WTC11 (cell line): Measurements from ENCODE around the gene ANO2. TPM values are rescaled to one million over a fixed set of nuclear protein-coding genes. Genes with fewer than 3 reads are reported as not detected.

ENCODE experiments used
- ATAC-seq: fragments of 200-7000 bp; cut with Tn5 transposase; 2 replicates; pipeline ENCODE4 v1.10.0; 2021; ENCODE audit warnings: mild to moderate bottlenecking, moderate library complexity
- CTCF ChIA-PET: fragments of 300-600 bp; sonication (Branson Sonifier 250); formaldehyde crosslinking; loops from one replicate; lab custom pipeline; 2021; ENCODE audit warnings: antibody characterized with exemption; lab: Charles Lee
- POLR2A ChIA-PET: fragments of 350-600 bp; sonication (Branson Sonifier 250); formaldehyde crosslinking; loops from one replicate; lab custom pipeline; 2021; ENCODE audit warnings: antibody characterized with exemption; lab: Charles Lee
- DNase-seq: peaks from one replicate; pipeline ENCODE4 v3.0.0; 2021; ENCODE audit warnings: low spot score
- H3K27ac Mint-ChIP-seq: 2 replicates; pipeline ENCODE4 v1.8.0; 2021; ENCODE audit warnings: mixed read lengths
- H3K27me3 Mint-ChIP-seq: 2 replicates; pipeline ENCODE4 v1.8.0; 2021; ENCODE audit warnings: low read depth, mild to moderate bottlenecking, moderate library complexity, mixed read lengths
- H3K36me3 Mint-ChIP-seq: 2 replicates; pipeline ENCODE4 v1.8.0; 2021; ENCODE audit warnings: mixed read lengths
- H3K4me1 Mint-ChIP-seq: 2 replicates; pipeline ENCODE4 v1.8.0; 2022; ENCODE audit warnings: mixed read lengths
- H3K4me3 Mint-ChIP-seq: 2 replicates; pipeline ENCODE4 v1.8.0; 2021; ENCODE audit warnings: mild to moderate bottlenecking, moderate library complexity, mixed read lengths
- H3K9me3 Mint-ChIP-seq: 2 replicates; pipeline ENCODE4 v1.8.0; 2021; ENCODE audit warnings: mixed read lengths
- ATF2 ChIP-seq: sonication (generic); formaldehyde crosslinking; IDR thresholded peaks from 2 replicates; pipeline ENCODE4 v1.8.1; 2022; ENCODE audit warnings: low read depth, missing genetic modification reagents, borderline replicate concordance
- ATF6 ChIP-seq: sonication (generic); formaldehyde crosslinking; IDR thresholded peaks from 2 replicates; pipeline ENCODE4 v1.8.1; 2023; ENCODE audit warnings: mild to moderate bottlenecking, missing genetic modification reagents
- CREB1 ChIP-seq: sonication (generic); formaldehyde crosslinking; IDR thresholded peaks from 2 replicates; pipeline ENCODE4 v1.8.0; 2023; ENCODE audit warnings: mild to moderate bottlenecking, missing genetic modification reagents
- CTCF ChIP-seq: fragments of 200-600 bp; IDR thresholded peaks from 2 replicates; pipeline ENCODE4 v1.8.0; 2022; ENCODE audit warnings: antibody characterized with exemption
- E2F1 ChIP-seq: sonication (generic); formaldehyde crosslinking; IDR thresholded peaks from 2 replicates; pipeline ENCODE4 v1.8.0; 2022; ENCODE audit warnings: mild to moderate bottlenecking, missing genetic modification reagents
- E2F4 ChIP-seq: sonication (generic); formaldehyde crosslinking; IDR thresholded peaks from 2 replicates; pipeline ENCODE4 v1.8.1; 2022; ENCODE audit warnings: low read depth, mild to moderate bottlenecking, moderate library complexity, missing genetic modification reagents, borderline replicate concordance
- EMX1 ChIP-seq: fragments of 250-450 bp; sonication (Bioruptor Pico); IDR thresholded peaks from 2 replicates; pipeline ENCODE4 v1.8.0; 2021; ENCODE audit warnings: mild to moderate bottlenecking
- FOXP1 ChIP-seq: sonication (generic); formaldehyde crosslinking; IDR thresholded peaks from 2 replicates; pipeline ENCODE4 v1.8.0; 2022; ENCODE audit warnings: missing genetic modification reagents, mild to moderate bottlenecking, moderate library complexity, borderline replicate concordance
- GABPB1 ChIP-seq: sonication (generic); formaldehyde crosslinking; IDR thresholded peaks from 2 replicates; pipeline ENCODE4 v1.8.1; 2023; ENCODE audit warnings: mild to moderate bottlenecking, missing genetic modification reagents
- NR1H2 ChIP-seq: sonication (generic); formaldehyde crosslinking; IDR thresholded peaks from 2 replicates; pipeline ENCODE4 v1.9.0; 2021; ENCODE audit warnings: mild to moderate bottlenecking, moderate library complexity, missing genetic modification reagents
- NR3C1 ChIP-seq: sonication (generic); formaldehyde crosslinking; conservative IDR thresholded peaks from 2 replicates; pipeline ENCODE4 v1.8.1; 2023; ENCODE audit warnings: low read depth, mild to moderate bottlenecking, missing genetic modification reagents
- SMAD3 ChIP-seq: sonication (generic); formaldehyde crosslinking; IDR thresholded peaks from 2 replicates; pipeline ENCODE4 v1.8.0; 2022; ENCODE audit warnings: missing genetic modification reagents, mild to moderate bottlenecking, borderline replicate concordance
- SOX15 ChIP-seq: fragments of 250-450 bp; sonication (Bioruptor Pico); IDR thresholded peaks from 2 replicates; pipeline ENCODE4 v1.9.0; 2021; ENCODE audit warnings: mild to moderate bottlenecking
- SP1 ChIP-seq: sonication (generic); formaldehyde crosslinking; conservative IDR thresholded peaks from 2 replicates; pipeline ENCODE4 v1.8.1; 2022; ENCODE audit warnings: missing genetic modification reagents
- TEAD4 ChIP-seq: sonication (generic); formaldehyde crosslinking; IDR thresholded peaks from 2 replicates; pipeline ENCODE4 v1.8.0; 2022; ENCODE audit warnings: mild to moderate bottlenecking, missing genetic modification reagents
- USF1 ChIP-seq: sonication (generic); formaldehyde crosslinking; IDR thresholded peaks from 2 replicates; pipeline ENCODE4 v1.8.0; 2022; ENCODE audit warnings: mild to moderate bottlenecking, missing genetic modification reagents
- ZNF396 ChIP-seq: fragments of 250-450 bp; sonication (Bioruptor Pico); IDR thresholded peaks from 2 replicates; pipeline ENCODE4 v1.8.0; 2021; ENCODE audit warnings: mild to moderate bottlenecking, moderate library complexity, borderline replicate concordance
- ZNF416 ChIP-seq: fragments of 250-450 bp; sonication (Bioruptor Pico); IDR thresholded peaks from 2 replicates; pipeline ENCODE4 v1.9.0; 2021; ENCODE audit warnings: mild to moderate bottlenecking, inconsistent platforms
- ZNF425 ChIP-seq: fragments of 250-450 bp; sonication (Bioruptor Pico); conservative IDR thresholded peaks from 2 replicates; pipeline ENCODE4 v1.9.0; 2021; ENCODE audit warnings: mild to moderate bottlenecking
- total RNA-seq: library from RNA; stranded (reverse); gene quantifications from 3 replicates; pipeline ENCODE4 v1.2.3, GENCODE V29; 2021

ANO2 gene
- total RNA-seq, 1 experiment from 2014 or later: 2.8 TPM

GRCh38 chr12:5868625-5869295 is 76.3 kb downstream of the ANO2 start:
- no peak for DNase-seq
- POLR2A ChIA-PET: no interaction called here
- Mint-ChIP-seq H3K36me3 (no peaks in the 10 kb centered on the region), H3K9me3 (no peaks in the 10 kb centered on the region), H3K4me1 (peaks cover 20% of the 10 kb centered on the region), H3K27ac (no peak overlapping the region), H3K27me3 (no peaks in the 10 kb centered on the region), H3K4me3 (no peak overlapping the region)
- no peak for ATAC-seq
- no peak for TF ChIP-seq ZNF416 (CRISPR knock-in tag)
- TF ChIP-seq GABPB1 (CRISPR knock-in tag): no peak
- TF ChIP-seq TEAD4: no peak
- TF ChIP-seq USF1 (CRISPR knock-in tag): no peak
- TF ChIP-seq SP1 (CRISPR knock-in tag): no peak
- TF ChIP-seq EMX1 (CRISPR knock-in tag): no peak
- no peak for TF ChIP-seq CTCF
- TF ChIP-seq ZNF396 (CRISPR knock-in tag): no peak
- CTCF ChIA-PET: interaction anchor here (0.6 to 1.1 kb wide), 3 partner anchors 120 to 1165 kb away, joined by 3 to 4 read pairs (median 3); no protein-coding TSS in a partner anchor

GRCh38 chr12:5865397-5865796 is 79.7 kb downstream of the ANO2 start:
- Mint-ChIP-seq H3K27me3 (no peaks in the 10 kb centered on the region; the same call in 1 of the 2 replicates), H3K9me3 (no peaks in the 10 kb centered on the region), H3K4me1 (peaks cover 13% of the 10 kb centered on the region), H3K27ac (no peak overlapping the region), H3K4me3 (no peak overlapping the region), H3K36me3 (no peaks in the 10 kb centered on the region)
- TF ChIP-seq ATF6 (CRISPR knock-in tag): no peak
- TF ChIP-seq ATF2: no peak
- no peak for TF ChIP-seq SOX15
- no peak for TF ChIP-seq SMAD3
- TF ChIP-seq CREB1 (CRISPR knock-in tag): no peak
- TF ChIP-seq FOXP1 (CRISPR knock-in tag): no peak
- no peak for TF ChIP-seq NR3C1 (CRISPR knock-in tag)
- TF ChIP-seq E2F4 (CRISPR knock-in tag): no peak
- no peak for ATAC-seq
- no peak for DNase-seq
- POLR2A ChIA-PET: no interaction called here
- CTCF ChIA-PET: no interaction called here

GRCh38 chr12:5864972-5865371 is 80.1 kb downstream of the ANO2 start:
- ChIA-PET POLR2A (no interaction called here), CTCF (no interaction called here)
- no peak for ATAC-seq
- DNase-seq: no peak
- H3K36me3 Mint-ChIP-seq: no peaks in the 10 kb centered on the region; the same call in 1 of the 2 replicates
- no peak for TF ChIP-seq ZNF425 (CRISPR knock-in tag)
- TF ChIP-seq NR1H2: no peak
- TF ChIP-seq E2F1 (CRISPR knock-in tag): no peak
- no peak overlapping the region for H3K4me3 Mint-ChIP-seq
- H3K4me1 Mint-ChIP-seq: peaks cover 13% of the 10 kb centered on the region
- H3K27ac Mint-ChIP-seq: no peak overlapping the region
- peaks cover 3% of the 10 kb centered on the region for H3K27me3 Mint-ChIP-seq
- H3K9me3 Mint-ChIP-seq: peaks cover 4% of the 10 kb centered on the region
